Measurements from ENCODE around the gene NPAS3.

- TF ChIP-seq POLR2A (IDR thresholded peaks at IDR 0.05), result no peak
- TF ChIP-seq CTCF (IDR thresholded peaks at IDR 0.05), result no peak
These were observed 409.8 kb downstream of the NPAS3 start for GRCh38 chr14:33348510-33348909.
